ENCODE data around the gene GREB1L. TPM values are rescaled to one million over a fixed set of nuclear protein-coding genes. Genes with fewer than 3 reads are reported as not detected.

Gene GREB1L
- total RNA-seq, 2 donors from 2014 or later: 3.1 to 3.9 TPM

DNA sequence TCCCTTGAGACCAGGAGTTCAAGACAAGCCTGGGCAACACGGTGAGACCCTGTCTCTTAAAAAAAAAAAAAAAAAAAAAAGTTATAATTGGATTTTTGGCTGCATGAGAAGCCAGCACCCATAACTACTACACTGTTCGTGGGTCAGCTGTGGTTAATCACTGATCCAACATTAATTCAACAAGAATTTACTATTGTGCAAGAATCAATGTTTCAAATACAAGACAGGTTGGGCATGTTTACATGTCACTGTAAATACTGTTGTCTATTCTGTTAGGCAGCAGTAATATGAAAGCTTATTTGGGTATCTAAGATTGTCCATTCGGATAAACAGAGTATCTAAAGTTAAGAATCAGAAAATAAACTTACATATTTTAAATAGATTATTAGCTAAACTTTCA, 296.2 kb downstream of the GREB1L start:
- 91 to 100% methylated on average over 1 to 3 of the region's 3 CpGs for WGBS, 2 experiments (ENCODE audit: insufficient coverage in 1 of 2, insufficient read length in 1 of 2)
- no peaks in the 10 kb centered on the region for H3K27me3 ChIP-seq (ENCODE audit: control insufficient read depth, insufficient read depth, low read length, poor library complexity, severe bottlenecking)
- Mint-ChIP-seq H3K4me1 (no peaks in the 10 kb centered on the region), H3K27ac (no peak overlapping the region), H3K36me3 (ENCODE audit: low read depth) (peaks cover 55% of the 10 kb centered on the region), H3K4me3 (no peak overlapping the region), H3K9me3 (no peaks in the 10 kb centered on the region), H3K27me3 (ENCODE audit: insufficient read depth) (no peaks in the 10 kb centered on the region)
- H3K4me1 ChIP-seq (ENCODE audit: control insufficient read depth, insufficient read depth, low read length): no peaks in the 10 kb centered on the region
- peaks cover 76% of the 10 kb centered on the region for H3K36me3 ChIP-seq (ENCODE audit: control insufficient read depth, insufficient read depth, low read length)
- H3K27ac ChIP-seq (ENCODE audit: low read depth, low read length): no peak overlapping the region
- no peak overlapping the region for H3K9ac ChIP-seq (ENCODE audit: extremely low read depth, low read length, poor library complexity, severe bottlenecking)
- no peak for DNase-seq
- no peaks in the 10 kb centered on the region for H3K9me3 ChIP-seq (ENCODE audit: control insufficient read depth, low read length)
- no peak overlapping the region for H3K4me3 ChIP-seq (ENCODE audit: low read length)
- TF ChIP-seq, protein P1, sequence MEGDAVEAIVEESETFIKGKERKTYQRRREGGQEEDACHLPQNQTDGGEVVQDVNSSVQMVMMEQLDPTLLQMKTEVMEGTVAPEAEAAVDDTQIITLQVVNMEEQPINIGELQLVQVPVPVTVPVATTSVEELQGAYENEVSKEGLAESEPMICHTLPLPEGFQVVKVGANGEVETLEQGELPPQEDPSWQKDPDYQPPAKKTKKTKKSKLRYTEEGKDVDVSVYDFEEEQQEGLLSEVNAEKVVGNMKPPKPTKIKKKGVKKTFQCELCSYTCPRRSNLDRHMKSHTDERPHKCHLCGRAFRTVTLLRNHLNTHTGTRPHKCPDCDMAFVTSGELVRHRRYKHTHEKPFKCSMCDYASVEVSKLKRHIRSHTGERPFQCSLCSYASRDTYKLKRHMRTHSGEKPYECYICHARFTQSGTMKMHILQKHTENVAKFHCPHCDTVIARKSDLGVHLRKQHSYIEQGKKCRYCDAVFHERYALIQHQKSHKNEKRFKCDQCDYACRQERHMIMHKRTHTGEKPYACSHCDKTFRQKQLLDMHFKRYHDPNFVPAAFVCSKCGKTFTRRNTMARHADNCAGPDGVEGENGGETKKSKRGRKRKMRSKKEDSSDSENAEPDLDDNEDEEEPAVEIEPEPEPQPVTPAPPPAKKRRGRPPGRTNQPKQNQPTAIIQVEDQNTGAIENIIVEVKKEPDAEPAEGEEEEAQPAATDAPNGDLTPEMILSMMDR (conservative IDR thresholded peaks at IDR 0.05): no peak

DNA sequence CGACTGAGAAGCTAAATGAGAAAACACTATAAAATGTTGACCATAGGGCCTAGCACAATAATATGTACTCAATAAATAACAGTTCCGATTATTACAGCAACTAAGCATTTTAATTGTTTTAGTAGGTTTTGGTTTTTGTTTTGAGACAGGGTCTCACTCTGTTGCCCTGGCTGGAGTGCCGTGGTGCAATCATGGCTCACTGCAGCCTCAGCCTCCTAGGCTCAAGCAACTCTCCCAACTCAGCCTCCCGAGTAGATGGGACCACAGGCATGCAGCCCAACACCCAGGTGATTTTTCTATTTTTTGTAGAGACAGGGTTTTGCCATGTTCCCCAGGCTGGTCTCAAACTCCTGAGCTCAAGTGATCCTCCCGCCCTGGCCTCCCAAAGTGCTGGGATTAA, 304.4 kb downstream of the GREB1L start:
- H3K9ac ChIP-seq (ENCODE audit: extremely low read depth, low read length, poor library complexity, severe bottlenecking): no peak overlapping the region
- H3K4me3 Mint-ChIP-seq: no peak overlapping the region
- peaks cover 55% of the 10 kb centered on the region for H3K36me3 ChIP-seq (ENCODE audit: control insufficient read depth, insufficient read depth, low read length)
- no peak for DNase-seq
- no peaks in the 10 kb centered on the region for H3K4me1 Mint-ChIP-seq
- H3K9me3 ChIP-seq (ENCODE audit: control insufficient read depth, low read length): no peaks in the 10 kb centered on the region
- H3K9me3 Mint-ChIP-seq: no peaks in the 10 kb centered on the region
- no peaks in the 10 kb centered on the region for H3K27me3 Mint-ChIP-seq (ENCODE audit: insufficient read depth)
- H3K27ac Mint-ChIP-seq: no peak overlapping the region
- no peaks in the 10 kb centered on the region for H3K27me3 ChIP-seq (ENCODE audit: control insufficient read depth, insufficient read depth, low read length, poor library complexity, severe bottlenecking)
- TF ChIP-seq, protein P1 (conservative IDR thresholded peaks at IDR 0.05): no peak
- no peak overlapping the region for H3K4me3 ChIP-seq (ENCODE audit: low read length)
- H3K27ac ChIP-seq (ENCODE audit: low read depth, low read length): no peak overlapping the region
- H3K4me1 ChIP-seq (ENCODE audit: control insufficient read depth, insufficient read depth, low read length): no peaks in the 10 kb centered on the region
- 89% methylated on average over 2 to 4 of the region's 5 CpGs for WGBS, 2 experiments (ENCODE audit: insufficient coverage in 1 of 2, insufficient read length in 1 of 2)
- H3K36me3 Mint-ChIP-seq (ENCODE audit: low read depth): peaks cover 63% of the 10 kb centered on the region

DNA sequence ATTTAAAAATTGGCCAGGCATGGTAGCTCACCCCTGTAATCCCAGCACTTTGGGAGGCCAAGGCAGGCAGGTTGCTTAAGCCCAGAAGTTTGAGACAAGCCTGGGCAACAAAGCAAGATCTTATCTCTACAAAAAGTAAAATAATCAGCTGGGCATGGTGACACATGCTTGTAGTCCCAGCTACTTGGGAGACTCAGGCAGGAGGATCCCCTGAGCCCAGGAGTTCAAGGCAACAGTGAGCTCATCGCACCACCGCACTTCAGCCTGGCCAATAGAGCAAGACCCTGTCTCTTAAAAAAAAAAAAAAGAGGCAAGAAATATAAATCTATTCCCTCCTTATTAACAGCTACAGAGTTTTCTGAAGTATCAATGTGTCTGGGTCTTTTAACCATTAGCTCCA, 306.6 kb downstream of the GREB1L start:
- no peak overlapping the region for H3K27ac Mint-ChIP-seq
- no peaks in the 10 kb centered on the region for H3K27me3 ChIP-seq (ENCODE audit: control insufficient read depth, insufficient read depth, low read length, poor library complexity, severe bottlenecking)
- WGBS, 2 experiments (ENCODE audit: insufficient coverage in 1 of 2, insufficient read length in 1 of 2): 97% methylated on average over 2 of the region's 2 CpGs; no CpG with 5 or more reads in 1 of the 2 experiments
- H3K4me1 ChIP-seq (ENCODE audit: control insufficient read depth, insufficient read depth, low read length): no peaks in the 10 kb centered on the region
- peaks cover 56% of the 10 kb centered on the region for H3K36me3 ChIP-seq (ENCODE audit: control insufficient read depth, insufficient read depth, low read length)
- DNase-seq: no peak
- H3K27ac ChIP-seq (ENCODE audit: low read depth, low read length): no peak overlapping the region
- no peaks in the 10 kb centered on the region for H3K4me1 Mint-ChIP-seq
- H3K36me3 Mint-ChIP-seq (ENCODE audit: low read depth): peaks cover 63% of the 10 kb centered on the region
- H3K9me3 ChIP-seq (ENCODE audit: control insufficient read depth, low read length): no peaks in the 10 kb centered on the region
- no peak overlapping the region for H3K9ac ChIP-seq (ENCODE audit: extremely low read depth, low read length, poor library complexity, severe bottlenecking)
- no peaks in the 10 kb centered on the region for H3K9me3 Mint-ChIP-seq
- H3K4me3 ChIP-seq (ENCODE audit: low read length): no peak overlapping the region
- TF ChIP-seq, protein P1 (conservative IDR thresholded peaks at IDR 0.05): no peak
- no peaks in the 10 kb centered on the region for H3K27me3 Mint-ChIP-seq (ENCODE audit: insufficient read depth)
- H3K4me3 Mint-ChIP-seq: no peak overlapping the region
